GM19035 (cell line): Measurements from ENCODE around the gene ARMH3.
"Not testable (repeated sequence)": the region's sequence is repeated elsewhere in the genome, so short reads cannot be mapped to it uniquely, and the experiment has no call there.

ENCODE experiments used
- ATAC-seq: cut with Tn5 transposase; IDR thresholded peaks from one replicate; pipeline ENCODE4 v1.9.1; 2021; ENCODE audit not compliant: unreplicated experiment

Gene ARMH3

DNA sequence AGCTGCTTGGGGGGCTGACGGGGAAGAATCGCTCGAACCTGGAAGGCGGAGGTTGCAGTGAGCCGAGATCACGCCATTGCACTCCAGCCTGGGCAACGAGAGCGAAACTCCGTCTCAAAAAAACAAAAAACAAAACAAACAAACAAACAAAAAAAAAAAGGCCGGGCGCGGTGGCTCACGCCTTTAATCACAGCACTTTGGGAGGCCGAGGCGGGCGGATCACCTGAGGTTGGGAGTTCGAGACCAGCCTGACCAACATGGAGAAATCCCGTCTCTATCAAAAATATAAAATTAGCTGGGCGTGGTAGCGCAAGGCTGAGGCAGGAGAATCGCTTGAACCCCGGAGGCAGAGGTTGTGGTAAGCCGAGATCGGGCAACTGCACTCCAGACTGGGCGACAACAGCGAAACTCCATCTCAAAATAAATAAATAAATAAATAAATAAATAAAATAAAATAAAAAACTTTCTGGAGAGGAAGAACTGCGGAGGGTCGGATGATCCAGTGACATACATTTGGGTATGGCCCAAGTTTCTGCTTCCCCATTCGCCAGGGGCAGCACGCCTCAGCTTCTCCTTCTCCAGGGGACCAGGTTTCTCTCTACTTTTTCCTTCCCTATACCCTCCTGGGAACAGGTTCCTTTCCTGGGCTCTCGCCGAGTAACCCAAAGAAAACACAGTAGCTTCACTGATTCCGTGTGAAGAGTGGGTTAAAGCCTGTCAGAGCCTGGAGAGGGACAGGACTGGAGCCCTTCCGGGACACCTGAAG lies 909 bp downstream of the ARMH3 start:
- not testable (repeated sequence) for ATAC-seq

GRCh38 chr10:102046095-102046494 lies 9.9 kb downstream of the ARMH3 start:
- ATAC-seq, result no peak

- no peak for ATAC-seq
Observed at GRCh38 chr10:102045292-102045691, 10.7 kb downstream of the ARMH3 start.

DNA sequence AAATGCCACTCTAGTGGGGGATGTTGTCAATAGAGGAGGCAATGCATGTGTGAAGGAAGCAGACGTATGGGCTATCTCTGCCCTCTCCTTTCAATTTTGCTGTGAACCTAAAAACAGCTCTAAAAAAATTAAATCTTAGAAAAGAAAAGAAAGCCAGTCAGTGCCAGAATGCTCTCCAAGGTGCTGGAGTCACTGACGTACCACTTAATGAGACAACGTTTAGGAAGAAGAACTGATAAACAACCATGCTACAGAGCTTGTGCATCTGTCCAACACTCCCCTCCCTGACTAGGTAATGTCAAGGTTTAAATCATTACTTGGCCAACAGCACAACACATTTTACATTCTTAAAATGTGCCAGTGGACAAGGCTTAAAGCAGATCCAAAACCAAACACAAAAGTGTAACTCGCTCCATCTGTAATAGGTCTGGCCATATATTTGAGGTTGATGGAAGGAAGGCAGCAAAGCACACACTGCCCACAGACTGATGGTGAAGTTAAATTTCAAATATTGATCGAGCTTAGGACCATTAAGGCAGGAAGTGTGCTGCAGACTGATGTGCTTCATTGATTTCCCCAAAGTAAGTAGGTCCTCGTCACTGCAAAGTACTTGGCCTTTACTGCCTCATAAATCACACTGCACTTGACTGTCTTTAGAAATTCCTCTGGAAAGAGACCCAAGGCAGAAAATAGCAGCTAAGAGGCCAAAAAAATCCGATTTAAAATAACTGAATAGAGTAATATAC lies 15.5 kb downstream of the ARMH3 start:
- ATAC-seq, result no peak

- no peak for ATAC-seq
Observed at GRCh38 chr10:102038410-102038809, 17.6 kb downstream of the ARMH3 start.

DNA sequence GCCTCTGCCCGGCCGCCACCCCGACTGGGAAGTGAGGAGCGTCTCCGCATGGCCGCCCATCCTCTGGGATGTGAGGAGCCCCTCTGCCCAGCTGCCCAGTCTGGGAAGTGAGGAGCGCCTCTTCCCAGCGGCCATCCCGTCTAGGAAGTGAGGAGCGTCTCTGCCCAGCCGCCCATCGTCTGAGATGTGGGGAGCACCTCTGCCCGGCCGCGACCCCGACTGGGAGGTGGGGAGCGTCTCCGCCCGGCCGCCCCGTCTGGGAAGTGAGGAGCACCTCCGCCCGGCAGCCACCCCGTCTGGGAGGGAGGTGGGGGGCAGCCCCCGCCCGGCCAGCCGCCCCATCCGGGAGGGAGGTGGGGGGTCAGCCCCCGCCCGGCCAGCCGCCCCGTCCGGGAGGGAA lies 20.2 kb downstream of the ARMH3 start:
- not testable (repeated sequence) for ATAC-seq

GRCh38 chr10:102033787-102034186 lies 22.2 kb downstream of the ARMH3 start:
- no peak for ATAC-seq

- no peak for ATAC-seq
Observed at GRCh38 chr10:102027261-102027660, 28.7 kb downstream of the ARMH3 start.

DNA sequence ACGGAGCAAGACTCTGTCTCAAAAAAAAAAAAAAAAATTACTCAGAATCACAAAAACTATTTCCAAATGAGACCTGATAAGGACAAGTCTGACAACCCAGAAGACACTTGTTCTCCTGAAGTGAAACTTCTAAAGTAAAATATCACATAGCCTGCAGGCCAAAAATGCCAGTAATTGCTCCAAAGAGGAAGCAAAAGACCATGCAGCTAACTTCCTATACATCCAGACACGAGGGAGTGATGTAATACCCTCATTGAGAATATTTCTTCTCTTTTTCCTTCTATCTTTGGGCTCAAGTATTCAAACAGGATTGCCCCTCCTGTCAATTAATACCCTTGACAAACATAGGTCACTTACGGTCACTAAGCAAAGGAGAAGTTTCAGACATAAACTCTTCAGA lies 31.2 kb downstream of the ARMH3 start:
- ATAC-seq, result no peak

DNA sequence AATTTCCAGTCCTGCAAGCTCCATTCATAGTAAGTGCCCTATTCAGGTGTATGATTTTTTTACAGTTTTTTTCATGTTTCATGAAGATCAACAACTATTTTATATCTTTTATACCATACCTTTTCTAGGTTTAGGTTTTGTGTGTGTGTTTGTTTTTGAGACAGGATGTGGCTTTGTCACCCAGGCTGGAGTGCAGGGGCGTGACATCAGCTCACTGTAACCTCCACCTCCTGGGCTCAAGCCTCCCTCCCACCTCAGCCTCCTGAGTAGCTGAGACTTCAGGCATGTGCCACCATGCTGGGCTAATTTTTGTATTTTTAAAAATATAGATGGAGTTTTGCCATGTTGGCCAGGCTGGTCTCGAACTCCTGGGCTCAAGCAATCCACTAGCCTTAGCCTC lies 35.0 kb downstream of the ARMH3 start:
- no peak for ATAC-seq

- no peak for ATAC-seq
Observed at GRCh38 chr10:102017295-102017694, 38.7 kb downstream of the ARMH3 start.

- no peak for ATAC-seq
Observed at GRCh38 chr10:102016416-102016815, 39.6 kb downstream of the ARMH3 start.

DNA sequence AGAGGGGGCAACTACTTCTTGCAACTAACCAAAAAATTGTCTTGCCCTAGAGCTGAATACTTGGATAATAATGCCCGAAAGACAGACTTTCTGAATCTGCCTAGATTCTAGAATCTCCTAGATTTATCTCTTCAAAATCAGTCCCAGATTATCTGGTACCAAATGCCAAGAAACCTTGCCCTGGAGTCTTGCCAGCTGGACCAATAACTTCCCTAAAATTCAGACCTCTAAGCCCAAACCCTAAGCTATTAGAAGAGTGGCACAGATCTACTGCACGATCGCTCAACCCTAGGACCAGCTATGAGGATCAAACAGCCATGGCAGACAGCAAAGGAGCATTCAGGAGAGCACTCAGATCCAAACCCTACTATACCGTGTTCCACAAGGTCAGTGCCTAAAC lies 45.0 kb downstream of the ARMH3 start:
- ATAC-seq, result no peak

DNA sequence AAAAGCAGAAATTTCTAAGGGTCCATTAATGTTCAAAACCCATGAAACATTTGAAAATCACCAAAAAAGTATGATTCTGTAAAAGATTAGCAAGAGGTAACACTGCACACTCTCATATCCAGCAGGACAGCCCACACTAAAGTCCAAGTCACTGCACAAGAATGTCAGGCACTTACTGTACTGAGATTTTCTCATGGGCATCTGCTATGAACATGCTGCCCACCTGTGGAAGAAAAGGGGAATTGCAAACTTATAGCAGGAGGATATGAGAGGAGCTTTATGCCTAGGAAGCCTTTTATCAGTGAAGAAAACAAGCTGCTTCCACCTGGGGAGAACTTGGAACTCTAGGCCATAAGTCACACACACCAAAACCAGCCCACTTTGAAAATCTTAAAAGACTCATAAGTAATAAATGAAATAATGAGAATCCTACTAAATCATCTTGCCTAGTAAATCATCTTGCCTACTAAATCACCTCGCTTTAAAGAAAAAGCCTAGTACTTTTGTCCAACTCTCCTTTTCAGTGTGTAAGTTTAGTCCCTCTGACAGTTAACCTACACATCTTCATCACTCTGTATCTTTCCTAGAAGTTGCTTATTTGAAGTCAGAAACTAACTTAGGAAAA lies 46.1 kb downstream of the ARMH3 start:
- ATAC-seq, result peak; percentile 60

- no peak for ATAC-seq
Observed at GRCh38 chr10:102007796-102008195, 48.2 kb downstream of the ARMH3 start.

- ATAC-seq, result not testable (repeated sequence)
Observed at GRCh38 chr10:102007031-102007430, 48.9 kb downstream of the ARMH3 start.

GRCh38 chr10:102004376-102004775 lies 51.6 kb downstream of the ARMH3 start:
- no peak for ATAC-seq

GRCh38 chr10:102003541-102003940 lies 52.4 kb downstream of the ARMH3 start:
- no peak for ATAC-seq

DNA sequence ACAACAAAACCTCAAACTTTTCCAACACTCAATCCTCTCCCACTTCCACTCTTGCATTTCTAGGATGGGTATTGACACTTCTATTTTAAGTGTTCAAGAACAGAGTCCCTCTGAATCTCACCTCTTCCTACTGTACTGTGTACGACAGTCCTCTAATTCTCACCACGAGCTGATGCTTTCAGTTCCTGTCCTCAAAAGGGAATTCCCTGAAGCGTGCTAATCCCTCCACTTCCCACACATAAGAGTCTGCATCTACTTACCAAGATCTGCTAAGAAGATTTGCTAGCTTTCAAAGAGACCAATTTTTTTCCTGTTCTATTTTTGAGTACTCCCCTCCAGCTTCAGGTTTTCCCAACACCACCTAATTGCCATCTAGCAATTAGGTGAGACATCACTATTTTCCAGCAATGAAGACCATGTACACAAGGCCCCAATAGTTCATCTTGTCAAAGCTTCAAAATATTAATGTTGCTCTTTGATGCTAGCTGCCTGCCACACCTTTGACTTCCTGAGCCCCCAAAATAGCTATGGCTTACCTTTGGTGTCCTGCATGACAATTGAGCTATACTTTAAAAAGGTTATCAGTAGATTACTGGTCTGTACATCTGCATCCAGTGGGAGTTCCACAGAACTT lies 54.4 kb downstream of the ARMH3 start:
- ATAC-seq, result peak; percentile 48

DNA sequence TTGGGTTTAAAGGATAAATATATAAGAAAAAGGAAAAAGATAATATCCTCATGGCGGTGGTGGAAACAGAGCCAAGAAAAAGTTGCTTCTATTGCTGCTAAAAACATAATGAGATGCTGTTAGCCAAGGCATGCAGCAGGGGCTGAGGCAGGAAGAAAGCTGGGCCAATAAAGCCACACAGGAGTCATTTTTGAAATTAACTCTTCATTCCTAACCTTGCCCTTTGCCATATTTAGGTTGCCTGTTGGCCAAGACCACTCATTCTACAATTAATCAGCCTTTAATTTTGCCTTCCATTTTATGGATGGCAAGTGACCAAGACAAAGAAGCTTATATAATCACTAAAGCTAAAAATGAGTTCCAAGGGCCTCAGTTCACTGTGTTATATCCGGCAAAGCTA lies 58.2 kb downstream of the ARMH3 start:
- ATAC-seq, result no peak

DNA sequence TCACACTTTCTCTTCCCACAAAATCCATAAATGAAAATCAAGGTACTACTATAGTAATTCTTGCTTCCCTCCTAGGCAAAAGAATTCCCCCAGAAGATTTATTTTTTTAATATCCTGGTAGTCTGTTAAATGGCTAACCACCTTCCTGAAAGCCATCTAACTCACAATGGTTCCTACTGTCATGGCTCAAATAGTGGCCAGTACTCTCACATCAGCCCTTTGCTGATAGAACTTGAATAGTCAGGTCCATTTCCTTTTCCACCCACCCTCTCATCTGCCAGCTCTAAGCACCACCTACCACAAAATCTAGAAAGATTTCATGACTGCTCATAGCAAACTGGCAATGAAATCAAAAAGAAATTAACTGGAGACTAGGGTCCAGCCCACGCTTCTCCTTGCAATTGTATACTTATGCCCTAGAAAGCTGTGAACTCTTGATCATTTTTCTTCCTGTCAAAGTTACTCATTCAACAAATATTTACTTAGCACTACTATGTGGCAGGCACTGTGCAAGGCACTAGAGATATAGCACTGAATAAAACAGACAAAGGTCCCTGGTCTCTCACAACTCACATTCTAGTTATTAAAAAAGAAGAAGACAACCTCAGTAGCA lies 60.4 kb downstream of the ARMH3 start:
- no peak for ATAC-seq
